SIG-M5 (cell line): Measurements from ENCODE around the gene CDR2.
"Not testable (repeated sequence)": the region's sequence is repeated elsewhere in the genome, so short reads cannot be mapped to it uniquely, and the experiment has no call there.

Source experiments
- DNase-seq: peaks from one replicate; lab custom pipeline; 2025; lab: John Stamatoyannopoulos, UW

CDR2 gene

GRCh38 chr16:22375963-22376640 is 1.7 kb upstream of the CDR2 start:
- no peak for DNase-seq

- no peak for DNase-seq
These were observed 921 bp upstream of the CDR2 start for GRCh38 chr16:22375117-22375962.

GRCh38 chr16:22373662-22374310 is 633 bp downstream of the CDR2 start:
- DNase-seq: no peak

GRCh38 chr16:22372882-22373661 is 1.3 kb downstream of the CDR2 start:
- no peak for DNase-seq

DNA sequence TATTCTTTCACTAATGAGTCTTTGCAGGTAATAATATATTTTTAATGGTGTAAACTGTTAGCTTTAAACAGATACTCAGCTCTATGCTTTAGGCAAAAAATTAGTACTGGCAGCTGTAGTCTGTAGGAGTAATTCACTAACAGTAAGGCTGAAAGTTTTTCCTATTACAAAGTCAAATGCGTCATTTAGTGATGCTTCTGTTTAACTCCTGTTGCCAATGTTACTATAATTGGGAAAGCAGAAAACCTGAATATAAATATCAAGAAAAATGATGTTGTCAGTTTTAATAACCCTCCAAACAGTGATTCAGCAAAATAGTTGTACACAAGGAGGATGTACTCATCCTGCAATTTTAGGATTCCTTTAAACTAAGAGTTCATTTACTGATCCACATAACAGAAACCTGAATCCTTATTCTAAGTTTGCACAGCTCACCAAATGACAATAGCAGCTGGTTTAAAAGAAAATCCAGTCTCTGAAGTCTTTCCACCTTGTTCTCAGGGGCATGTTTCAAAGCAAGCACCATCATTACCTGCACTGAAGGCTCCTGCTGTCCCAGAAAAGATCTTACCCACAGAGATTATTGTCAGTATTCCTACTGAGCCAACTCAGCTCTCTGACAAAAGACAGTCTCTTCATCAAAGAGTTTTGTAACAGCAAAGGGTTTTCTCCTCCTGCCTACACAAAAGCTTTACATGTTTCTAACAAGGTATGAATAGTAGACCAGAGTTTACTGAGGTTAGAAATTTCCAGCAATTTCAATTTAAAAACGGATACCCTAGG is 4.2 kb downstream of the CDR2 start:
- DNase-seq: no peak

DNA sequence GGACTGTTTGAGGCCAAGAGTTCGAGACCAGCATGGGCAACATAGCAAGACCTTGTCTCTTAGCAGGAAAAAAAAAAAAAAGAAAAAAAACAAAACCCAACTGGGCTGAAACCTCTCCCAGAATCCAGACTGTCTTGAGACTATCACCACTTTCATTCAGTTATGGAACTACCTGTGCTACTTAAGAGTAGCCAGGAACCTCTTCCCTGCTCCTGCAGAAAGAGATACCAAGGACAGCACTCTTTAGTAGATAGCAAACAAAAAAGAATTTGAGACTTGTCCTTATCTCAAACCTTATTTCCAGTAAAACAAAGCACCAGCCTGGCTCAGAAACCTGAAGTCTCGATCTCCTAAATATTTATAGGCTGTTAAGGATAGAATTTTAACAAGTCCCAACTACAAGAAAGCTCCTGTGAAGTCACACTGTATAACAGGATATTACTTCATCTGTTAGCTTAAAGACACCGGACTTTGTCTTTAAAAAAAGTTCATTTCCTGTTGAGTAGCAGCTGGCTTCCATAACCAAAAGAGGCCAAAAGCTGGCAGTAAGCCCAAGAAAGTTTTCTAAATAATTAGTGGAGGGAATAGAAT is 5.1 kb downstream of the CDR2 start:
- no peak for DNase-seq

GRCh38 chr16:22368200-22368826 is 6.1 kb downstream of the CDR2 start:
- not testable (repeated sequence) for DNase-seq

GRCh38 chr16:22366889-22367288 is 7.5 kb downstream of the CDR2 start:
- no peak for DNase-seq

DNA sequence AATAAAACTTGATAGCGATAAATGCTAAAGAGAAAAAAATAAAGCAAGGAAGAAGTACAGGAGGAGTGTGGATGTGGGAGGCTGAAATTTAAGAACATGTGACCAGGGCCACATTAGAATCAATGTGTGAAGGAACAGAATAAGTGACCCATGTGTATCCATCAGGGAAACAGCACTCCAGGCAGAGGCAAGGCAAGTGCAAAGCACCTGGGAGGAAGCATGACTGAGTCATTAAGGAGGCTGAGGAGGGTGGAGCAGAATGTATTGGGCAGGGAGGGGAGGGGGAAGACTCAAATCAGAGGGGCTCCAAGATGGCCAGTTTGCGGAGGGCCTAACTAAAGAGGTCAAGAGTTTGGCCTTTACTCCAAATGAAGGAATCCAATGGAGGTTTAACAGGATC is 8.0 kb downstream of the CDR2 start:
- DNase-seq: no peak

- no peak for DNase-seq
These were observed 10.2 kb downstream of the CDR2 start for GRCh38 chr16:22364241-22364640.

DNA sequence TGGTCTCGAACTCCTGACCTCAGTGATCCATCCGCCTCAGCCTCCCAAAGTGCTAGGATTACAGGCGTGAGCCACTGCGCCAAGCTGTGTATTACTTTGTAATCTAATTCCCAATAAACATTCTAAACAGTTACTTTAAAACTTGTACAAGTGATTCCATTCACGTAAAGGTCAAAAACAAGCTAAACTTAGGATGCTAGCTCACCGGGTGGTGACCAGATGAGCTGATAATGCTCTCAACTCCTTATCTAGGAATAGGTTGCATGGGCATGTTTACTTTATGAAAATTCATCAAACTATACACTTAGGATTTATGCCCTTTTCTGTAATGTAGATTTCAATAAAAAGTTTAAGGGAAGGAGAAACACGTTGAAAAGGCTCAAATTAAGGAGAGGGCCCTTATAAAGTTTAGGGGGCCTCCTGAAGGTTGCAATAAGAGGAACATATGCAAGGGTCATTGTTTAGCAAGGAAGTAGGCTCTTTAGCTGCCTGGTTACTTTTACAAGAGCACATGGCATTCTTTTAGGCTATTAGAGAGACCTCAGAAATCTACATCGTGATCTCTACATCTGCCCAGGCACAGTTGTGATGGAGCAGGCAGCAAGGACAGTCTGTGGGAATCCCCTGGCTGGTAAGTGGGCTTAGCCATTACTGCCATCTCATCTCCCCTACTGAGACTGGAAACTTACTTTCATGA is 13.3 kb downstream of the CDR2 start:
- no peak for DNase-seq

DNA sequence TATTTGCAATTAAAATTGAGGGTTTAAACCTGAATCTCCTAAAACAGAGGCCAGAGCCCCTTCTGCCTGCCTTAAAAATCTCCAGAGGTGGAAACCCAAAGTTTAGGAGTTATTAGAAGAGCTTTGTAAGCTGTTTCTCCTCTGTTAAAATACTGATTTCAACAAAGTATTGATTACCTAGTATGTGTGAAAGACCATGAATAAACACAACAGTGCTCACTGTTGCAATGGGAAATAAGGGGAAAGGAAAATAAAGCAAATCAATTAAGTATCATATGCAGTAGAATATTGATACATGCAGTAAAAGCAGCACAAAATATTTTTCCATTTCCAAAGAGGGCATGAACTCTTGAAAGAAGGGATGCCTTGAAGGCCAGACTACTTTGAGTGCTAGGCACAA is 14.7 kb downstream of the CDR2 start:
- no peak for DNase-seq

DNA sequence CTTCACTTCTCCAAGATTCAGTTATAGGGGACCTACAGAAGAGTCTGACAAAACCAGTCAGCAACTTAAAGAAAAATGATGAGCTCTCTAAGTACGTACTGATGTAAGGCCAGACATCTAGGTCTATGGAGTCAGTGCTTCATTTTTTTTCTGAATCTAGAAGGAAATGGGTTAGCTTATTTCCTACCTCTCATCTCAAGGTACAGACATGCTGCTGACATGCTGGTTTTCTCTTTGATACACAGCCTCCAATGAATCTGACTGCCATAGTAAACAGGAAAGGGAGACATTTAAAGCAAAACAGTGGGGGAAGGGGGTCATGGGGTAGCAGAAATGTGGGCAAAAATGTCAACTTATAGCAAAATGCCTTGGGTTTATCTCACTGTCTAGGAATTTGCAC is 16.4 kb downstream of the CDR2 start:
- no peak for DNase-seq

GRCh38 chr16:22357635-22357971 is 16.8 kb downstream of the CDR2 start:
- no peak for DNase-seq

DNA sequence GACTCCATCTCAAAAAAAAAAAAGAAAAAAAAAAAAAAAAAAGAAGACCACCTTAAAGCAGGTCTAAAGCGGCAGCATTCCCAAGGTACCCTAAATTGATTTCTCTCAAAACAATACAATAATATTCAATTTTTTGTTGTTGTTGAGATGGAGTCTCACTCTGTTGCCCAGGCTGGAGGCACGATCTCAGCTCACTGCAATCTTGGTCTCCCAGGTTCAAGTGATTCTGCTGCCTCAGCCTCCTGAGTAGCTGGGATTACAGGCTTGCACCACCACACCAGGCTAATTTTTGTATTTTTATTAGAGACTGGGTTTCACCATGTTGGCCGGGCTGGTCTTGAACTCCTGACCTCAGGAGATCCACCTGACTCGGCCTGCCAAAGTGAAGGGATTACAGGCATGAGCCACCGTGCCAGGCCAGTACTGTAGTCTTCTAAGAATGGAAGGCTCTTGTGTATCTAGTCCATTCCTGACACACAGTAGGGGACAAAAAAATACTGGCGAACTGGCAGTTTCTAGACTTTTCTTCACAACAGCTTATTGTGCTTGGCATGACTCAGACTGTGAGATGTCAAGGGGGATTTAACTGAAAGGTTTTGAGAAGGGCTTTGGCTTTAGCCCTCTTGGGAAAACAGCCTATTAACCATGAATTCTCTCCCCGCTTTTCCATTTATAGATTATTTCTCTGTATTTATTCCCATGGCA is 17.3 kb downstream of the CDR2 start:
- no peak for DNase-seq

GRCh38 chr16:22355487-22355908 is 18.9 kb downstream of the CDR2 start:
- DNase-seq: no peak

DNA sequence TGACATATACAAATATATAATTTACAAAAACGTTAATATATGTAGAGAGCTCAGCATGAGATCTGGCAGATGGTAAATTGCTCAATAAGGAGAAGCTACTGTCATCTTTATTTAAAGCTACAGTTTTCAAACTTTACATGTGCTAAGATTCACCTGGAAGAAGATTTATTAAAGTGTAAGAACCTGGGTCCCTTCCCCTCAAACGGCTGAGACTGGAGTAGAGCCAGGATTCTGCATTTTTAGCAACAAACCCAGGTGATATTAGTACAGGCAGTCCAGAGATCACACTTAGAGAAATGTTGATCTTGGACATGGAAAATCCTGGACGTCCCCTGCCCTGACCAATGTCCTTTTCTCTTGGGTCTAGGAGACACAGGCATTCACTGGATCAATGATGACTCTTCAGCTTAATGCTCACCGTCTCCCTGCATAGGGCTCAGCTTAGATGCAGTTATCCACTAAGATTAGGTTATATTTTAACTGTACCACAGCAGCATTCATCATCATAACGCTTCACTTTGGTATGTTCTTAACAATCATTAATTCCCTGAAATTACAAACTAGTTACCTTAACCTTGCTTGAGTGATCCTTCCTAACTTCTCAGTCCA is 20.4 kb downstream of the CDR2 start:
- DNase-seq: no peak

DNA sequence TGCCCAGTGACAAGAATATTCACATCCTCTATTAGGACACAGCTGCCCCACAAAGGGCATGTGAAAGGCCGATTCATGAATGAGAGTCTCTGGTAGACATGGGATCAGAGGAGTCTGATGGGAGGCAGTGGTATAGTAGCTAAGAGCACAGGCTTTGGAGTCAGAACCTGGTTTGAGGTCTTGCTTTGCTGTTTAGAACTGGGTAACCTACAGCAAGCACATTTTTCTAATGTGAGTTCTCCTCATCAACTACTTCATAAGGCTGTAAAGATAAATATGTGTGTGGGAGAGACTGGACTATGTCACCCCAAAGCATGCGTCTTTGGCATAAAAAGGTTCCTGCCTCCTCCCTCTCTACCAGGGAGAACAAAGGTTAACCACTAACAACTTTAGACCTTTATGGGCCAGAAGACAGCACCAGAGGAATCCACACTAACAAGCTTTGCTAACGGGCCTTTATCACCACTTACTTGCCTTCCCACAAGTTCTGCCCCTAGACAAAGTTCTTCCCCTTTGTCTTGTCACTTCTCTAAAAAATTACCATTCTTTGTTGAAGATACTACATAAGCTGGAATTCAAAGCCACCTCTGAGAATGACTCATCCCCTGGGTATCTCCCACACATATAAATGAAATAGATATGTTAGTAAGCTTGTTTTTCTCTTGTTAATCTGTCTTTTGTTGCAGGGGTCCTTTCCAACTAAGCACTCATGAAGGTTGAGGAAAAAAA is 21.1 kb downstream of the CDR2 start:
- peak; percentile 86 for DNase-seq
